ENCODE measurements around the gene TMEM31. TPM values are rescaled to one million over a fixed set of nuclear protein-coding genes. Genes with fewer than 3 reads are reported as not detected.

TMEM31 gene
- not detected in 2 replicates for total RNA-seq

GRCh38 chrX:103710609-103711008 lies at the start of gene TMEM31:
Gene TMEM31 (plus strand): TSS chrX:103710909. CDS start chrX:103712259, 1,350 bp downstream.
- intact Hi-C loops (cut with micrococcal nuclease) = loop anchor here (2.0 kb wide), 1 partner anchor 106 kb away; no protein-coding TSS in a partner anchor

GRCh38 chrX:103663981-103664762 lies 46.5 kb upstream of the TMEM31 start:
- intact Hi-C loops (cut with micrococcal nuclease) = no loop called here

- intact Hi-C loops (cut with micrococcal nuclease) = no loop called here
These were observed 44.3 kb upstream of the TMEM31 start for GRCh38 chrX:103666202-103667107.

- intact Hi-C loops (cut with micrococcal nuclease) = no loop called here
These were observed 41.0 kb upstream of the TMEM31 start for GRCh38 chrX:103669745-103670144.

GRCh38 chrX:103674531-103675454 lies 35.9 kb upstream of the TMEM31 start:
- intact Hi-C loops (cut with micrococcal nuclease) = no loop called here

- intact Hi-C loops (cut with micrococcal nuclease) = no loop called here
These were observed 32.3 kb upstream of the TMEM31 start for GRCh38 chrX:103678199-103678993.

- intact Hi-C loops (cut with micrococcal nuclease) = no loop called here
These were observed 29.3 kb upstream of the TMEM31 start for GRCh38 chrX:103681443-103681842.

- intact Hi-C loops (cut with micrococcal nuclease) = loop anchor here (5.0 kb wide), 1 partner anchor 153 kb away; no protein-coding TSS in a partner anchor
These were observed 25.3 kb upstream of the TMEM31 start for GRCh38 chrX:103685396-103685795.

GRCh38 chrX:103686199-103687072 lies 24.3 kb upstream of the TMEM31 start, which contains the start of gene MORF4L2:
Gene MORF4L2 (minus strand): TSS chrX:103686699. CDS start chrX:103677027, 9,672 bp downstream.
- intact Hi-C loops (cut with micrococcal nuclease) = loop anchor here (1.0 to 5.0 kb wide), 7 partner anchors 58 to 480 kb away; partner anchors contain the start of genes BEX4, FAM199X, SLC25A53 and TCEAL1

GRCh38 chrX:103687073-103687695 lies 23.5 kb upstream of the TMEM31 start:
- intact Hi-C loops (cut with micrococcal nuclease) = loop anchor here (1.0 to 5.0 kb wide), 6 partner anchors 58 to 479 kb away; partner anchors contain the start of genes BEX4, FAM199X, SLC25A53 and TCEAL1

- intact Hi-C loops (cut with micrococcal nuclease) = loop anchor here (1.0 to 5.0 kb wide), 7 partner anchors 59 to 479 kb away; partner anchors contain the start of genes BEX4, FAM199X, SLC25A53 and TCEAL1
These were observed 23.0 kb upstream of the TMEM31 start for GRCh38 chrX:103687696-103688201.

- intact Hi-C loops (cut with micrococcal nuclease) = loop anchor here (1.0 to 5.0 kb wide), 2 partner anchors 128 to 157 kb away; no protein-coding TSS in a partner anchor
These were observed 21.8 kb upstream of the TMEM31 start for GRCh38 chrX:103688946-103689345.

GRCh38 chrX:103691059-103691458 lies 19.6 kb upstream of the TMEM31 start:
- intact Hi-C loops (cut with micrococcal nuclease) = no loop called here

- intact Hi-C loops (cut with micrococcal nuclease) = no loop called here
These were observed 13.0 kb upstream of the TMEM31 start for GRCh38 chrX:103697687-103698086.

- intact Hi-C loops (cut with micrococcal nuclease) = no loop called here
These were observed 11.5 kb upstream of the TMEM31 start for GRCh38 chrX:103699243-103699642.

GRCh38 chrX:103704863-103705262 lies 5.8 kb upstream of the TMEM31 start:
- intact Hi-C loops (cut with micrococcal nuclease) = no loop called here

GRCh38 chrX:103716962-103717361 lies 6.3 kb downstream of the TMEM31 start:
- intact Hi-C loops (cut with micrococcal nuclease) = no loop called here

- intact Hi-C loops (cut with micrococcal nuclease) = no loop called here
These were observed 7.4 kb downstream of the TMEM31 start for GRCh38 chrX:103718120-103718519.
